HG03460 (cell line): ENCODE results near the gene SEC14L6.

Experiments used
- ATAC-seq: cut with Tn5 transposase; IDR thresholded peaks from one replicate; pipeline ENCODE4 v1.9.1; 2021; ENCODE audit not compliant: unreplicated experiment

The SEC14L6 gene

DNA sequence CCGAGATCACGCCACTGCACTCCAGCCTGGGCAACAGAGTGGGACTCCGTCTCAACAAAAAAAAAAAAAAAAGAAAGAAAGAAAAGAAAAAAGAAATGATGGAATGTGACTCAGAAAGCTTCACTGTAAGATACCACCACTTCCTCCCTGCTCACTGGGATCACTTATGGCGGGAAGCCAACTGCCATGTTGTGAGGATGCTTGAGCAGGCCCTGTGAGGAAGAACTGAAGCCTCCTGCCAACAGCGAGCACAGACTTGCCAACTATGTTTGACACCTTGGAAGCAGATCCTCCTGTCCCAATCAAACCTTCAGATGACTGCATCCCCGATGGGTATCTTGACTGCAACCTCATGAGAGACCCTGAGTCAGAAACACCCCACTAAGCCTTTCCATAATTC lies 8.3 kb downstream of the SEC14L6 start:
- ATAC-seq: no peak

DNA sequence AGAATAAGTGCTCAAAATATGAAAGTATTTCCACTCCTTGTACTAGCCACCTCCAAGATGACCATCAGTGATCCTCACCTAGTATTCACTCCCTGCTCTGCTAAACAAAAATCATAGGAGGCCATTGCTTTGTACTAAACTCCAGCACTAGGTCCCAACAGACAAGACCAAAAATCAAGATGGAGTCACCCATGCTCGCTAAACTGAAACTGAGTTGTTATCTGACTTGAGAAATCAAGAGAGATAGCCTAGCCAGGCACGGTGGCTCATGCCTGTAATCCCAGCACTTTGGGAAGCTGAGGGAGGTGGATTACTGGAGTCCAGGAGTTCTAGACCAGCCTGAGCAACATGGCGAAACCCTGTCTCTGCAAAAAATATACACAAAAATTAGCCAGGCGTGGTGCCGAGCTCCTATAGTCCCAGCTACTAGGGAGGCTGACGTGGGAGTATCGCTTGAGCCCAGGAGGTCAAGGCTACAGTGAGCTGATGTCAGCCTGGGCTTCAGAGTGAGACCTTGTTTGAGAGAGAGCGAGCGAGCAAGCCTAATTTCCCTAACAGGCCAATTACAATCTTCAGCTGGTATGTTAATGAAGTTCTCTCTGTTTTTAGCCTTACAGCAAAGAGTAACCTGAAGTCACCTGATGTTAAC lies 9.3 kb downstream of the SEC14L6 start:
- ATAC-seq: no peak

DNA sequence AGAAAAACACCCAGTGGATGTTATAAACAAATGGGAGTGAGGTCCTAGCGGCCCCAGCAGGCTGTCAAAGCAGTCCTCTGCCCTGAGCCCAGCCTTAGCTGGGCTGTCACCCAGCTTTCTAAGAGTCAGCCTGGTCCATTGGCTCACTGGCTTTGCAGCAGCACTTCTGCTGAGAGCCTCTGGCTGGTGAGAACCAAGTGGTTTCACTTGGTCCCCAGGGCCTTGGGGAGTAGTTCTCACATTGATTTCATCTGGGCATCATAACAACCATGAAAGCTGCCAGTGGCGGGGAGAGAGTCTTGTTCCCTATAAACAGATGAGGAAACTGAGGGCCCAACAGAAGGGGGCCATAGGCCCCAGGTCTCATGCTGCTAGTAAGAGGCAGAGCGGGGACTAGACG lies 11.4 kb downstream of the SEC14L6 start:
- no peak for ATAC-seq

DNA sequence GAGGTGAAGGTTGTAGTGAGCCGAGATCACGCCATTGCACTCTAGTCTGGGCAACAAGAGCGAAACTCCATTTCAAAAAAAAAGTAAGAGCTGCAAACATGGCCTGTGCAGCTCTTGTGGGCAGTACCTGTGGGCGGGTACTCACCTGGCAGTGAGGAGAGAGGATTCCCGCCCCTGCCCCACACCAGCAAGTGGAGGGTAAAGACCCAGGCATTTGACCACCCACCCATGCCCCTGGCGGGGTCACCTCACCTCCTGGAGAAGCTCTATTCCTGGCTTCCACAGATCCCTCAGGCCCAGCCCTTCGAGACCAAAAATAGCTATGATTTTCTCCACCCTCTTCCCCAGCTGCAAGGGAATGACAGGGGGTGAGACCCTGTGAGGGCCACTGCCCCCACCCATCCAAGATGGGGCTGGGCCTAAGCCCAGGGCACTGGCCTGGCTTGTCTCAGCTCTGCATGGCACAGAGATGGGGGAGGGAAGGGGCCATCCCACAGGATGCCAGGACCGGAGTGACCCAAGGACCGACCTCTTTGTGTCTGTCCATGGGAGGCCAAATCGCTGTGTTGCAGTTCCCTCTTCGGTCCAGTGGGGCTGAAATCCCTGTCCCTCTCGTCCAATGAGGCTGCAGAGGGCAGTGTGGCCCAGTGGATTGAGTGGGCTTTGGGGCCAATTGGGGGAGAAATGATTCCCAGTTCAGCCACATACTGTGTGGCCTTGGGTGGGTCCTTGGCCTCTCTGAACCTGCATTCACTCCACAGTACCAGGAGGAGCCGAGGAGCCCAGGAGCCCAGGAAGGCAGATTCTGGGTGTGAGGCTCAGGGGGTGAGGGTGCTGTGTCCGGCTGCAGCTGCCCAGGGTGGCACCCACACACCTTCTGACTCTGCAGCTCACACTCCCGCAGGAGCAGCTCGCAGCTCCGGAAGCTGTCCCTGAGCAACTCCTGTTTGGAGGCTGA lies 14.6 kb downstream of the SEC14L6 start:
- no peak for ATAC-seq

DNA sequence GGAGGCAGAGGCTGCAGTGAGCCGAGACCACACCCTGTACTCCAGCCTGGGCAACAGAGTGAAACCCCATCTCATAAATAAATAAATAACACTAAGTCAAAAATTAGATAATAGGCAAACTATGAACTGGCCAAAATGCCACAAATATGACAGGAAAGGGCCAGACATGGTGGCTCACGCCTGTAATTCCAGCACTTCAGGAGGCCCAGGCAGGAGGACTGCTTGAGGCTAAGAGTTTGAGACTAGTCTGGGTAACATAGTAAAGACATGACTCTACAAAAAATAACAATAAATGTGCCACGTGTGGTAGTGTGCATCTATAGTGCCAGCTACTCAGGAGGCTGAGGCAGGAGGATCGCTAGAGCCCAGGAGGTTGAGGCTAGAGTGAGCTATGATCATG lies 19.9 kb downstream of the SEC14L6 start:
- no peak for ATAC-seq

DNA sequence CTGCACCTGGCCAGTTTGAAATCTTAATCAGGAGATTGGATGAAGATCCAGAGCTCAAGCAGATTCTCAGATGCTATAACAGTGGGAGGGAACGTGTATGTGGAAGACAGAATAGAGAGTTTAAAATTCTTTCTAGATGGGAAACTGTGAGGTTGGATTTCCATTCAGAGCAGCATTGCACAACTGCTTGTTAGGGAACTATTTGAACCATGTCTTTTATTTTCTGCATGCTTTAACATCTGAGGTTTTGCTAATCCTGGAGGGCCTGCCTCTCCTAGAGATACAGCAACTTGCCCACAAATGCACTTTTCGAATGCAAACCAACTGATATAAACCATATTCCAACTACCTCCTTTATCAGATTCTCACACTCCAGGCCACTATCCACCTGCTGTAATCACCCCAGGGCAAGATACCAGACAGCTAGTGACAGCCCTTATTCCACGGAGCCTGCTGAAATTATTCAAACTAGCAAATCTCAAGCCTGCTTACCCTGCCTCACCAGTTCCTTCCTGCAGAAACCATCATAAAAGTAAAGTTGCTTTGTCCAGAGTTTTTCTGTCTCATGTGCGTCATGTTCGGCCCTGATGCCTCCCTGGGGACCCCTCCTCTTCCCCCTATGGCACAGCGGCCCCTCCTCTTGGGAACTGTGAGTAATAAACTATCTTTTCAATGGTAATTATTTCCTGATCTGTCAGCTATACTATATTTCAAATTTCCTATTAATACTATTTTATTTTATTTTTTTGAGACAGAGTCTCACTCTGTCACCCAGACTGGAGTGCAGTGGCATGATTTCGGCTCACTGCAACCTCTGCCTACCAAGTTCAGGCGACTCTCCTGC lies 22.7 kb downstream of the SEC14L6 start:
- no peak for ATAC-seq

DNA sequence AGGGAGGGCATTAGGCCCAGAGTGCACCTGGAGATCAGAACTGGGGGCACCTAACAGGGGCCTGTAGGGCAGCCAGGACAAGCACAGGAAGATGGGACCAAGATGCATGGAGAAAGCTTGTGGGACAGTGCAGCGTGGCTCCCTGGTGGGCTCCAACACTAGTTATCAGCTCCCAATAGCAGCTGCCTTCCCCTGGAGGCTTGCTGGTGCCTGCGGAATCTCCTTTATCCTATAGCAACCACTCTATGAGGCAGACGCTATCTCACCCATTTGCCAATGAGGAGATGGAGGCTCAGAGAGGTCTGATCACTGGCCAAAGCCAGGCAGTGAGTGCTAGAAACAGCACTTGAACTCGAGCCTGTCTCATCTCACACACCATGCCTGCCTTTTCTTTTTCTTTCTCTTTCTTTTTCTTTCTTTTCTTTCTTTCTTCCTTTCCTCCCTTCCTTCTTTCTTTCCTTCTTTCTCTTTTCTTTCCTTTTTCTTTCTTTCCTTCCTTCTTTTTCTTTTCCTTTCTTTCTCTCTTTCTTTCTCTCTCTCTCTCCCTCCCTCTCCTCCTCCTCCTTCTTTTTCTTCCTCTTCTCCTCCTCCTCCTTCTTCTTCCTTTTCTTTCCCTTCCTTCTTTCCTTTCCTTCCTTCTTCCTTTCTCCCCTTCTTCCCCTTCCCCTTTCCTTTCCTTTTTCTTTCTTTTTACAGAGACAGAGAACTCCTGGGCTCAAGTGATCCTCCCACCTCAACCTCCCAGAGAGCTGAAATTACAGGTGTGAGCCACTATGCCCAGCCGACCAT lies 25.0 kb downstream of the SEC14L6 start:
- no peak for ATAC-seq

DNA sequence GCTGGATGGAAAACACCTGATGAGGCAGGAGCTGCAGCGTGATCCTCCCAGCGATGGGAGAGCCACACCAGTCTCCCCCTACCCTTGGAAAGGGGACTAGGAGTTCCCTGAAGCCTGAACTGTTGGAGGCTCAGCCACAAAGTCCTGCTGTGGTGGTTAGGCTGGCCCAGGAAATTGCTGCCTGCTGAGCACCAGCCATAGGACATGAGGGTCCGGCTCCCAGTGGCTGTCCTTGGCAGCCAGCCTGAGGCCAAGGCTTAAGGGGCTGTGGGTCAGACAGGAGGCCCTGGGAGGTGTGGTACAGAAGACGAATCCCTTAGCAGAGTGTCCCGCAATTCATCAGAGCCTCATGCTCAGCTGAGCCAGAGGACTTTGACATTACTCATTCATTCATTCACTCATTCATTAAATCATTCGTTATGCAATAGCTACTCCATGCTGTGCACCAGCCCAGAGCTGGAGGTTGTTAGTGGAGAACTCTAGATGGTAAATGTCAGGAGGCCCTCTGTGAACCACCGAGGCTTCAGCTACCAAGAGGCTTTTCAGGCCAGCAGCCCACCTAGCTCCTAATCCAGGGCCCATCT lies 26.6 kb downstream of the SEC14L6 start:
- ATAC-seq: no peak

DNA sequence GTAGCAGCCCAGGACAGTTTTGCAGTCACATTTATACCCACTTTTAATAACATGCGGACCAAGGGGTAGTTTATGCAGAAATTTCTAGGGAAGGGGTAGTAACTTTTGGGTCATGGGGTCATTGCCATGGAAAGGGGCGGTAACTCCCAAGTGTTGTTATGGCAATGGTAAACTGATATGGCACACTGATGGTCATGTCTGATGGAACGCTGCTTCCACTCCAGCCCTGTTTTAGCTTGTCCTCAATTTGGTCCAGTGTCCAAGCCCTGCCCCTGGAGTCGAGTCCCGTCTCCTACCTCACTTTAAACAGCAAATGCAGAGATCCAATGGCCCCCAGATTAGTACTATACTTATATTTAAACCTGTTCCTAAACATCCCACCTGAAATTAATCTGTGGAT lies 29.8 kb downstream of the SEC14L6 start:
- ATAC-seq: no peak

DNA sequence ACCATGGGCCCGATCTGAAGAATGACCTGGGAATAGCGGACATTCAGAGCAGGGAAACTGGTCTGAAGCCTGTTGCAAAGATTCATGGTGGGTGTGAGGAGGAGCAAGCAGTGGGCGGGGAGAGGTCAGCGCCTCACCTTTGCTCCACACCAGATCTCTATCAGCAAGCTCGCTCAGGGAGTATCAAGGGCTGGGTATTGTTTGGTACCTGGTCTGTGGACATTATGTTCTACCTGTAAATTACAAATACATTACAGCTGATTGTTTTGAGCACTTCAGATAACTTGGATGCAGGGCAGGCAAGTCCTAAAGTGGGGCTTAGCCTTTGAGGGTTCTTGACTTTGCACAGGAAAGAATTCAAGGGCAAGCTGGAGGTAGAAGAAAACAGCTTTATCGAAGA lies 30.3 kb downstream of the SEC14L6 start:
- ATAC-seq: no peak

DNA sequence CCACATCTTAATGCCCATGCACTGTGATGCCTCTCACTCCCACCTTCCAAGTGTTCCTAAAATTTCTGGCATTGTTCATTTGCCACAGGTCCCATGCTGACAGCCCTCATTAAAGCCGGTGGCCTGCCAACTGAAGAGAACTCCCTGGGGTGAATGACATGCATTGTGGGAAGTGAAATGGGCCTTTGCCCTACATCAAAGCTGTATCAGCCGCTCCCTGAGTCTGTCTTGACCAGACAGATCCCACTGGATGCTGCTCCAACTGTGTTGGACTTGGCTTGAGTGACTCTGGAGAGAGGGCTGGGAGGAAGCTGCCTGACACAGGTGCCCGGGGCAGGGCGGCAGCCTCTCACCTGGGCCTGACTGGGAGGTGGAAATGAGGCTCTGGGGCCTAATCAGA lies 32.3 kb downstream of the SEC14L6 start:
- ATAC-seq: no peak

DNA sequence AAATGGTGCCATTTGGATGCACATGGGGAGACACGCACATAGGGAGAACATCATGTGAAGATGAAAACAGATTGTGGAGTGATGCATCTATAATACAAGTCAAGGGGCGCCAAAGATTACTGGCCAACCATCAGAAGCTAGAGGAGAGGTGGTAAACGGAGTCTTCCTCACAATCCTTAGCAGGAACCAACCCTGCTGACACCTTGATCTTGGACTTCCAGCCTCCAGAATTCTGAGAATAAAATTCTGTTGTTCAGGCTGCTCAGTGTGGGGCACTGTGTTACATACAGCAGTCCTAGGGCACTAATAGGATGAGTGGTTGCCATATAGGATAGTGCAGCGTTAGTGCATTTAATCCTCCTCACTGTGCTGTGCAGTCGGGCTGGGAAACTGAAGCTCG lies 33.1 kb downstream of the SEC14L6 start:
- no peak for ATAC-seq

DNA sequence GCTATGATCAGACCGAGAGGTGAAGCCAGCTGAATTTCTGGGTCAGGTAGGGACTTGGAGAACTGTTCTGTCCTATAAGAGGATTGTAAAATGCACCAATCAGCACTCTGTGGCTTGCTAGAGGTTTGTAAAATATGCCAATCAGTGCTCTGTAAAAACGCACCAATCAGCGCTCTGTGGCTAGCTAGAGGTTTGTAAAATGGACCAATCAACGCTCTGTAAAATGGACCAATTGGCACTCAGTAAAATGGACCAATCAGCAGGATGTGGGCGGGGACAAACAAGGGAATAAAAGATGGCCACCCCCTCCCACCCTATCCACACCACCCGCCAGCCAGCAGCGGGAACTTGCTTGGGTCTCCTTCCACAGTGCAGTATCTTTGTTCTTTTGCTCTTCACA lies 34.6 kb downstream of the SEC14L6 start:
- ATAC-seq: no peak

DNA sequence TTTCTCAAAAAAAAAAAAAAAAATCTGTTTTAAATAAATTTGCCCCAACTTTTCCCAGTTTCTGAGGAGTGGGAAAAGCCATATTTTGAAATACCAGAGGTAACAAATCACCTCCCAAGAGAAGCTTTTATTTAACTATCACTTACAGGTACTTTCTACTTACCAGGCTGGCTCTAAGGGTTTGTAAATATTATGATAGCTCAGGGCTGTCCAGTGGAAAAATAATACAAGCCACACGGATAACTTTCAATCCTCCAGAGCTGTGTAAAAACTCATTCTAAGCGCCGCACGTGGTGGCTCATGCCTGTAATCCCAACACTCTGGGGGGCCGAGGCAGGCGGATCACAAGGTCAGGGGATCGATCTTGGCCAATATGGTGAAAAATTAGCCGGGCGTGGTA lies 35.4 kb downstream of the SEC14L6 start:
- ATAC-seq: no peak

DNA sequence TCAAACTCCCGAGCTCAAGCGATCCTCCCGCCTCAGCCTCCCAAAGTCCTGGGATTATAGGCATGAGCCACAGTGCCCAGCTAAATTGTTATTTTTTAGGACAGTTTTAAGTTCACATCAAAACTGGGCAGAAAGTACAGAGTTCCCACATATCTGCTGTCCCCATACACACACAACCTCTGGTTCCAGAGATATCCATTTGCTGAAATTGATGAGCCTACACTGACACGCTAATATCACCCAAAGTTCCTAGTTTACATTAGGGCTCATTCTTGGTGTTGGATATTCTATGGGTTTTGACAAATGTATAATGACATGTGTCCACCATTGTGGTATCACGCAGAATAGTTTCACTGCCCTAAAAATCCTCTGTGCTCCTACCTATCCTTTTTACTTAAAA lies 38.3 kb downstream of the SEC14L6 start:
- ATAC-seq: no peak

DNA sequence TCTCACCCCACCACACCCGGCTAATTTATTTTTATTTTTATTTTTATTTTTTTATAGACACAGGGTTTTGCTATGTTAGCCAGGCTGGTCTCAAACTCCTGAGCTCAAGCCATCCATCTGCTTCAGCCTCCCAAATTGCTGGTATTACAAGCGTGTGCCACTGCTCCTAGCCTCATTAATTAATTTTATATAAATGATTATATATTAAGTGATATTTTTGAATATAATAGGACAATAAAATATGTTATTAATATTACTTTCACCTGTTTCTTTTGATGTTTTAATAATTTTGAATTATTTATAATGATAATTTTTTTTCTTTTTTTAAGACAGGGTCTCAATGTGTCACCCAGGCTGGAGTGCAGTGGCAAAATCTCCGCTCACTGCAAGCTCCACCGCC lies 38.9 kb downstream of the SEC14L6 start:
- ATAC-seq: no peak

DNA sequence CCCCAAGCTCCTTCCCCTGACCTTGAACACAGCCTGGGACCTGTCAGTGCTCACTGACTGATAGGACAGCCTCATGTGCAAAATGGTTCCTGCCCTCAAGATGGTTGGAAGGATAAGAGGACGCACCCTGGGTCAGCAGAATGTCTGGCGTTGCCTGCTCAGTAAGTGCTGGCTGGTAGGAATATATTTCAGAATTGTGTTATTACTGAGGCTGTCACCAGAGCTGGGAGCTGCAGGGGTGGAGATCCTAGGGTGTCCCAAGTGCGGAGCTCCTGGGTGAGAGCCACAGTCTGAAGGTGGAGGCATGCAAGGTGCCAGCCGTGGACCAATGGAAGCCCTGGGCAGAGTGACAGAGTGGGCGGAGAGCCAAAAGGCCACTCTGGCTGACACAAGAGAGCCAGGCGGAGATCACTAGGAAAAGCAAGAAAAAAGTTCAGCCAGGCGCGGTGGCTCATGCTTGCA lies 40.0 kb downstream of the SEC14L6 start:
- no peak for ATAC-seq

DNA sequence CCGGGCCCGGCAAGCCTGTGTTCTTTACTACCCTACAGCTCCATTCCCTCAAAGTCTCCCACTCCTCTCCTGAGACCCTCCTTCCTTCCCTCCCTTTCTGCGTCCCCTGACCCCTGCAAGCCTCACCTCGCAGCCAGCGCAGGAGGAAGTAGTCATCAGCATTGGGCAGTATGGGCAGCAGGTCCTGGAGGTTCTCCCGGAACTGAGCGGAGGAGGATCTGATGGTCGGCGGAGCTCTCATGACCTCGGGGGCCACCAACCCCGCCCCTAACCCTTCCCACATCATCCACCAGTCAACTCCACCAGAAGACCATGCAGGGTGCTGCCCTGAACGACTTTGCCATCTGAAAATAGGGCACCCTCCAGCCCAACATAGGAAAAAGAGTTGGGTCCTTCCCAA lies 43.0 kb downstream of the SEC14L6 start:
- no peak for ATAC-seq

DNA sequence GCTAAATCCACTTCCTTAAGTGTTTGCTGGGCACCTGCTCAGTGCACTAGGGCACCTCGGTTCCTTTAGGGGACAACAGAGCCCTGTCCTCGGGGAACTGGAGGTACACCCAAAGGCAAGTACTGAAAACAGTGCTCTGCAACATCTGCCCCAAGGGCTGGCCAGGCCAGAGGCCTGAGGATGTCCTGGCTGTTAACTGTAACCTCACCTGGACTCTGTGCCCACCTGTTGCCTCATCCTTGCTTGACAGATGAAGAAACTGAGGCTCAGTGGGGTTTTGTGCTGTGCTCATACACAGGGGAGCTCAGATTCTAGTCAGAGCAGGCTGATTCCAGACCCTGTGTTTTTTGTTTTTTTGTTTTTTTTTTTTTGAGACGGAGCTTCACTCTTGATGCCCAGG lies 43.6 kb downstream of the SEC14L6 start:
- no peak for ATAC-seq

DNA sequence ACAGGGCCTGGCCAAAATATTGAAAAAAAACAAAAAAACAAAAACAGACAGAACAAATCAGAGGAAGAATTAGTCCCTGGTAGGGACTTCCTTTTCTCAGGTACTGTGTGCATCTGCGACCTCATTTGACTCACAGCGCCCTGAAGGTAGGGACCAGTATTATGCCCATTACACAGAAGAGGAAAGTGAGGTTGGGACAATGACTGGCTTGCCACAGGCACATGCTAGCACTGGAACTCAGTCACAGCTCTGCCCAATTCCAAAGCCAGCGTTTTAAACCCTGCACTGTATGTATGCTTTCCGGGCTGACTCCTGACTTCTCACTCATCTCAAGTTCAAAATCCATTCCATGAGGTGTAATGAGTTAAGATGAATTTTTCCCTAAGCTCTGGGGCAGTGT lies 44.4 kb downstream of the SEC14L6 start:
- no peak for ATAC-seq
